Parathyroid adenoma (tissue), 2 donors: ENCODE data around the gene UBE2H.

Source experiments
- H2AFZ ChIP-seq: fragments of 300-600 bp; sonication (generic); one replicate; pipeline ENCODE4 v1.7.0; 2017; ENCODE audit warnings: antibody characterized with exemption, mild to moderate bottlenecking
- H3K27ac ChIP-seq: fragments of 300-600 bp; sonication (generic); one replicate; pipeline ENCODE4 v1.7.0; 2017
- H3K27me3 ChIP-seq: fragments of 300-600 bp; sonication (generic); one replicate; pipeline ENCODE4 v1.7.0; 2017; ENCODE audit warnings: low read length; ENCODE audit not compliant: control insufficient read depth, insufficient read depth
- H3K36me3 ChIP-seq: fragments of 300-600 bp; sonication (generic); one replicate; pipeline ENCODE4 v1.7.0; 2017; ENCODE audit warnings: low read length; ENCODE audit not compliant: control insufficient read depth, insufficient read depth
- H3K4me1 ChIP-seq: fragments of 300-600 bp; sonication (generic); one replicate; pipeline ENCODE4 v1.7.0; 2017; ENCODE audit warnings: control low read depth
- H3K4me2 ChIP-seq: fragments of 300-600 bp; sonication (generic); one replicate; pipeline ENCODE4 v1.7.0; 2017; ENCODE audit warnings: low read length
- H3K4me3 ChIP-seq: fragments of 300-600 bp; sonication (generic); one replicate; pipeline ENCODE4 v1.7.0; 2017; ENCODE audit warnings: low read depth, low read length
- H3K79me2 ChIP-seq: fragments of 300-600 bp; sonication (generic); one replicate; pipeline ENCODE4 v1.7.0; 2017; ENCODE audit warnings: control low read depth
- H3K9ac ChIP-seq: fragments of 300-600 bp; sonication (generic); one replicate; pipeline ENCODE4 v1.7.0; 2017; ENCODE audit warnings: mild to moderate bottlenecking
- H3K9me3 ChIP-seq: fragments of 300-600 bp; sonication (generic); one replicate; pipeline ENCODE4 v1.7.0; 2017; ENCODE audit warnings: low read length; ENCODE audit not compliant: control insufficient read depth
- CTCF ChIP-seq: fragments of 300-600 bp; sonication (generic); IDR thresholded peaks from one replicate; pipeline ENCODE4 v1.7.0; 2017; ENCODE audit warnings: antibody characterized with exemption, mild to moderate bottlenecking
- donor health status: primary hyperparathyroidism.

UBE2H gene

DNA sequence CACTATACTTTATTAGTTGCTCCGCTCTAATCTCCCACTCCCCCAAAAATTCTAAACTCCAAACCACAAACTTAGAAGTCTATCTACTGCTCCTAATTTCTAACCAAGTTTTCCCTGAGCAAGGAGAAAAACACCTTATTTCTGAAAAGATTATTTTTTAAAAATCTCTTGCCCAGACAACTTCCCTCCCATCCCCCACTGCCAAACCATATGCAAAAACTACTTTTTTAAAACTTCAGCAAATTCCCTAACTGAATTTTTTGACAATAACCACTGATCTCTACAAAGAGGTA lies 1.9 kb downstream of the UBE2H start:
- Histone ChIP-seq H3K27me3 (no peaks in the 10 kb centered on the region), H3K79me2 (peaks cover 34% of the 10 kb centered on the region), H2AFZ (no peak overlapping the region), H3K9me3 (no peaks in the 10 kb centered on the region), H3K4me1 (peaks cover 24% of the 10 kb centered on the region), H3K4me2 (peak overlapping the region; percentile 93), H3K9ac (peak overlapping the region; percentile 68), H3K27ac (peak overlapping the region; percentile 87), H3K36me3 (no peaks in the 10 kb centered on the region), H3K4me3 (peak overlapping the region; percentile 94)
- TF ChIP-seq CTCF: no peak

DNA sequence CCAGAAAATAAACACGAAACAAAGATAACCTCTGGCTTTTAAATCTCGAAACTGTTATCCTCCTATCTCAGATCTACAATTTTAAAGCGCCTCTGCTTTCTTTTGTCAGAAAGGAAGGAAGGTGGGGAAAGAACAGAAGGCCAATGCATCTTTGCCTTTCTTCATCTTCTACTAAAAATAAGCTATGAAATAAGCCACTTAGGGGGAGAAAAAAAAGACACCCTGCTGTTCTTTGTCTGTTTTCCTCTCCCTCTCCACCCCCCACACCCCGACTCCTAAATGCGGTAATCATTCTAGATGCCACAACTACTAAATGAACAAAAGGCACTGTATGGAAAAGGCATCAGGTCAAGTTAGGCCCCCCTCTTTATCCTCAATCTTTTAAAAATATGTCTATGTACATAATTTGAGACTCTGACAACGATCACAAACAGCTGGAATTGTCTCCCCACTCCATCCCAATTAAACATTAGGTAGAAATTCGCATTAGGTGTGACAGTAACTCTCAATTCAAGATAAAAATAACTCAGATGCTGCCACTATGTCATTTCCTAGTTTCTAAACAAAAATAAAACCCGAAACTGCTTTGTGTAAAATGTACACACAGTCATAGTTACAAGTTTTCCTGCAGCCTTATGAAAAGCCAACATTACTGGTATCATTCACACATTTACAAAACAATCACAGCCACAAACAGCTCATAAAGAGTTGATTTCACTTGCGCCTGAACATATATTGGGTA lies 2.4 kb downstream of the UBE2H start:
- Histone ChIP-seq H3K36me3 (no peaks in the 10 kb centered on the region), H3K79me2 (peaks cover 39% of the 10 kb centered on the region), H3K9me3 (no peaks in the 10 kb centered on the region), H3K4me2 (peak overlapping the region; percentile 93), H3K27me3 (no peaks in the 10 kb centered on the region), H3K27ac (peak overlapping the region; percentile 87), H3K4me3 (peak overlapping the region; percentile 94), H3K4me1 (peaks cover 19% of the 10 kb centered on the region), H2AFZ (no peak overlapping the region), H3K9ac (no peak overlapping the region)
- no peak for TF ChIP-seq CTCF

DNA sequence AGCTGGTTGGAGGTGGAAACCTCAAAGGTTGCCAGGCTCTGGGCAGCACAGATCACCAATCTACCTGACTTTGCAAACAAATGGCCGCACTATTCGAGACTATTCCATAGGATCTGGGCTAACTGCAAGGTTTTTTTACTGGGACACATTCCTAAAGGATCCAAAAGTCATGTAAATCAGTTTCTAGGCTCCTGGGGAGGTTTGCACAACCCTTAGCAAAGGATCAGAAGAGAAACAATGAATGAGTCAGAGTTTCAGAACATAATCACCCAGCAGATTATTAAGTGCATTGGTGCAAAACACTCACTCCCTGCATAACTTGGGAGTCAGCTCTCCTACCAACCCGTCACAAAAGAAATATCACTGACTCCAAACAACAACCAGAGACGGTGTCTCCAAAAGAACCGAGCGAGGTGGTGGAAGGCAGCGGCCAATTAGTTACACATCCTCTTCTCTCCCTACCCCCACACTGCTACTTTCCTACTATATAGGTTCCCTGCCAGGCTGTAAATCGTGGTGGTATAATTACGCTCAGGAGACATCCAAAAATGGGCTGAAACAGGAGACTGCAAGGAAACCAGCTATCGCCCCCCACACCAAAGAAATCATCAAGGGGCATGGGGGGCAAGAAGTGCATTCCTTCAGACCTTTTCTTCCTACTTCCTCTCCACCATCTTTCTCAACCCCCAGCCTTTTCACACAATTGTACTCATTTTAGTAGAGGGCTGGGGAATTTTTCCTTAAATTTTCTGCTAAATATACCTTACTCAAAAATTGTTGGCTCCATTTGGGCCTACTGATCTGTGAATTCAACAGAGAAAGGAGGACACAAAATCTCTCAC lies 3.2 kb downstream of the UBE2H start:
- H3K4me3 ChIP-seq: peak overlapping the region; percentile 94
- peaks cover 17% of the 10 kb centered on the region for H3K4me1 ChIP-seq

DNA sequence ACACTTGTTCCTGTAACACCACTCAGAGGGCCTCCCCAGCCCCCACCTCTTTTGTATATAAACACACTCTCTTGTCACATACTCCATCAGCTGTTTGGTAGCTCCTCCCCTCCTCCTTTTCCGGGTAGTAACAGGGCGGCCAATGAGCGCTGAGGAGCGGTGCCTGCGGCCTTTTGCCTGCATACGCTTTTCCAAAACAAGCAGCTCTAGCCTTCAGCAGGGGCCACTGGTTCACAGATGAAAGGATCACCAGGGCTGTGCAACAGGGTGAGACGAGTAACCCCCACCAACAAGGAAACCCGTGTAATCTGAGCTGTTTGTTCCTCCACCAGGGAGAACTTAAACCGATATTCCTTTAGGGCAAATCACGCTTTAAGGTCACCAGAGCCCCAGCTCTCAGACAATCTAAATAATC lies 3.9 kb downstream of the UBE2H start:
- Histone ChIP-seq H3K27ac (peak overlapping the region; percentile 87), H3K9ac (no peak overlapping the region), H3K36me3 (no peaks in the 10 kb centered on the region), H3K4me1 (peaks cover 17% of the 10 kb centered on the region), H3K4me3 (peak overlapping the region; percentile 94), H3K79me2 (peaks cover 54% of the 10 kb centered on the region), H3K27me3 (no peaks in the 10 kb centered on the region), H3K9me3 (no peaks in the 10 kb centered on the region), H3K4me2 (peak overlapping the region; percentile 93), H2AFZ (peak overlapping the region; percentile 9)
- TF ChIP-seq CTCF: no peak

More for the DNA sequence above, 3.2 kb downstream of the UBE2H start:
- peaks cover 48% of the 10 kb centered on the region for H3K79me2 ChIP-seq
- H3K36me3 ChIP-seq: no peaks in the 10 kb centered on the region
- no peak overlapping the region for H3K9ac ChIP-seq
- H3K9me3 ChIP-seq: no peaks in the 10 kb centered on the region
- no peaks in the 10 kb centered on the region for H3K27me3 ChIP-seq
- H3K4me2 ChIP-seq: peak overlapping the region; percentile 93
- no peak for TF ChIP-seq CTCF
- H2AFZ ChIP-seq: peak overlapping the region; percentile 9
- H3K27ac ChIP-seq: peak overlapping the region; percentile 87
